Kidney (tissue), 14 donors: ENCODE measurements around the gene LMF2. TPM values are rescaled to one million over a fixed set of nuclear protein-coding genes. Genes with fewer than 3 reads are reported as not detected.

Experiments
- DNase-seq, 5 donors: peaks; one replicate each; pipeline ENCODE4 v3.0.0-alpha.2; 2013 to 2020
- FAIRE-seq: peaks from 2 replicates; lab custom pipeline; 2012; peaks lifted over from hg19 to GRCh38; lab: Jason Lieb, UNC
- H3K27ac ChIP-seq, 2 donors: one replicate each; pipeline ENCODE4 v1.7.0; 2013; ENCODE audit warnings: low read depth in 2 of 2, low read length in 2 of 2, inconsistent platforms in 1 of 2
- H3K27me3 ChIP-seq: one replicate; pipeline ENCODE4 v1.7.1; 2013; ENCODE audit warnings: low read length, inconsistent platforms; ENCODE audit not compliant: control insufficient read depth, insufficient read depth
- H3K36me3 ChIP-seq, 3 donors: one replicate each; pipeline versions ENCODE4 v1.7.0 to v1.7.1; 2013; ENCODE audit warnings: low read length in 3 of 3, control low read depth in 1 of 3, inconsistent platforms in 1 of 3; ENCODE audit not compliant: insufficient read depth in 3 of 3, control insufficient read depth in 2 of 3
- H3K4me1 ChIP-seq, 3 donors: one replicate each; pipeline versions ENCODE4 v1.7.0 to v1.7.1; 2013; ENCODE audit warnings: low read length in 3 of 3, inconsistent platforms in 1 of 3, low read depth in 1 of 3; ENCODE audit not compliant: control insufficient read depth in 2 of 3, insufficient read depth in 2 of 3
- H3K4me3 ChIP-seq, 3 donors: one replicate each; pipeline versions ENCODE4 v1.7.0 to v1.8.1; 2013; ENCODE audit warnings: low read length in 3 of 3, control low read depth in 1 of 3, inconsistent platforms in 1 of 3
- H3K9ac ChIP-seq, 3 donors: one replicate each; pipeline versions ENCODE4 v1.7.0 to v1.7.1; 2013; ENCODE audit warnings: low read length in 3 of 3, control low read depth in 1 of 3, inconsistent platforms in 1 of 3
- H3K9me3 ChIP-seq, 3 donors: one replicate each; pipeline versions ENCODE4 v1.7.0 to v1.7.1; 2013; ENCODE audit warnings: low read length in 3 of 3, control low read depth in 1 of 3, inconsistent platforms in 1 of 3; ENCODE audit not compliant: control insufficient read depth in 2 of 3, insufficient read depth in 1 of 3
- CTCF ChIP-seq: IDR thresholded peaks from 3 replicates; pipeline ENCODE4 v1.5.1; 2012; ENCODE audit warnings: mild to moderate bottlenecking, moderate library complexity, borderline replicate concordance; ENCODE audit not compliant: insufficient read depth; ENCODE audit errors: extremely low read depth
- intact Hi-C: fragments of 100-400 bp; cut with DNase I; formaldehyde crosslinking; loops from one replicate; pipeline ENCODE4 v1.11.1; 2022
- polyA plus RNA-seq: library from polyadenylated mRNA; stranded (reverse); fragments of 350-450 nt; fragmentation: Illumina TruSeq; extraction: RNeasy Lipid Tissue Mini Kit (QIAGEN cat#74804); gene quantifications from one replicate; pipeline ENCODE4 v1.2.3, GENCODE V29; 2014; ENCODE audit warnings: low read depth, low replicate concordance; ENCODE audit not compliant: insufficient read depth
- total RNA-seq: library from RNA; stranded (reverse); fragmentation: NEBNext Ultra II Directional; extraction: Animal tissue kit (Norgen Biotek cat#: 25700); gene quantifications from one replicate; pipeline ENCODE4 v1.2.1, GENCODE V29; 2021
- donor health status: control.
- donor health status: control.
- donor health status: control.
- donor health status: control.
- donor health status: control.
- donor health status: DM: yes; HTN: yes; CAD: no.
- donor health status: Normal renal cell carcinoma (clear cell type).

Gene LMF2
- total and polyA plus RNA-seq, 2 donors from 2014 or later: 41.7 to 77.9 TPM

GRCh38 chr22:50517495-50518260 is 10.2 kb upstream of the LMF2 start:
- H3K9ac ChIP-seq: no peak overlapping the region
- H3K4me1 ChIP-seq: no peaks in the 10 kb centered on the region
- no peaks in the 10 kb centered on the region for H3K27me3 ChIP-seq
- no peak overlapping the region for H3K4me3 ChIP-seq
- peak in 1 of 5 donors; percentile 26 for DNase-seq
- no peaks in the 10 kb centered on the region for H3K9me3 ChIP-seq
- no peak overlapping the region for H3K27ac ChIP-seq
- TF ChIP-seq CTCF: no peak
- H3K36me3 ChIP-seq: peaks cover 0 to 16% (median 5%) of the 10 kb centered on the region in 3 donors
- FAIRE-seq: no peak
- intact Hi-C loops: no loop called here

- FAIRE-seq (no peak), DNase-seq (no peak)
- Histone ChIP-seq H3K9me3 (no peaks in the 10 kb centered on the region), H3K36me3 (peaks cover 0 to 13% (median 5%) of the 10 kb centered on the region in 3 donors), H3K27me3 (no peaks in the 10 kb centered on the region), H3K4me1 (no peaks in the 10 kb centered on the region), H3K27ac (no peak overlapping the region), H3K4me3 (no peak overlapping the region), H3K9ac (no peak overlapping the region)
- TF ChIP-seq CTCF: no peak
- intact Hi-C loops: no loop called here
Measured at GRCh38 chr22:50516891-50517290, 9.4 kb upstream of the LMF2 start.

- no peaks in the 10 kb centered on the region for H3K4me1 ChIP-seq
- peaks cover 0 to 10% (median 5%) of the 10 kb centered on the region in 3 donors for H3K36me3 ChIP-seq
- no peak overlapping the region for H3K4me3 ChIP-seq
- H3K9ac ChIP-seq: no peak overlapping the region
- intact Hi-C loops: no loop called here
- H3K9me3 ChIP-seq: no peaks in the 10 kb centered on the region
- DNase-seq (no peak), FAIRE-seq (no peak)
- no peak for TF ChIP-seq CTCF
- no peaks in the 10 kb centered on the region for H3K27me3 ChIP-seq
- no peak overlapping the region for H3K27ac ChIP-seq
Measured at GRCh38 chr22:50516068-50516467, 8.6 kb upstream of the LMF2 start.
